Measurements from ENCODE around the gene SSBP2.
A peak's percentile ranks its signal among the peaks of the same experiment; 100 is the strongest.
"Not testable (repeated sequence)": the region's sequence is repeated elsewhere in the genome, so short reads cannot be mapped to it uniquely, and the experiment has no call there.

Gene SSBP2

GRCh38 chr5:81726297-81726696 is 24.6 kb downstream of the SSBP2 start:
- DNase-seq: no peak

- peak in 1 of 3 experiments; percentile 2 for DNase-seq
These were observed 26.3 kb downstream of the SSBP2 start for GRCh38 chr5:81724571-81724970.

- no peak for DNase-seq
These were observed 26.8 kb downstream of the SSBP2 start for GRCh38 chr5:81724108-81724507.

GRCh38 chr5:81721049-81721448 is 29.8 kb downstream of the SSBP2 start:
- no peak for DNase-seq

- no peak for DNase-seq
These were observed 31.1 kb downstream of the SSBP2 start for GRCh38 chr5:81719743-81720345.

- DNase-seq: no peak
These were observed 32.6 kb downstream of the SSBP2 start for GRCh38 chr5:81718300-81718699.

- no peak for DNase-seq
These were observed 33.0 kb downstream of the SSBP2 start for GRCh38 chr5:81717860-81718259.

GRCh38 chr5:81717226-81717625 is 33.7 kb downstream of the SSBP2 start:
- DNase-seq: no peak

- not testable (repeated sequence) for DNase-seq
These were observed 36.8 kb downstream of the SSBP2 start for GRCh38 chr5:81714076-81714475.

- peak in 1 of 3 experiments; percentile 23 for DNase-seq
These were observed 42.0 kb downstream of the SSBP2 start for GRCh38 chr5:81708889-81709288.

- no peak for DNase-seq
These were observed 47.1 kb downstream of the SSBP2 start for GRCh38 chr5:81703840-81704239.

GRCh38 chr5:81700166-81700565 is 50.7 kb downstream of the SSBP2 start:
- DNase-seq: no peak

GRCh38 chr5:81698813-81699212 is 52.1 kb downstream of the SSBP2 start:
- DNase-seq: no peak

- DNase-seq: no peak
These were observed 54.2 kb downstream of the SSBP2 start for GRCh38 chr5:81696418-81697397.

GRCh38 chr5:81694726-81695125 is 56.2 kb downstream of the SSBP2 start:
- no peak for DNase-seq

GRCh38 chr5:81688215-81688614 is 62.7 kb downstream of the SSBP2 start:
- no peak for DNase-seq

GRCh38 chr5:81687292-81687691 is 63.6 kb downstream of the SSBP2 start:
- DNase-seq: no peak

- DNase-seq: no peak
These were observed 65.4 kb downstream of the SSBP2 start for GRCh38 chr5:81685471-81685870.

- DNase-seq: no peak
These were observed 71.0 kb downstream of the SSBP2 start for GRCh38 chr5:81679885-81680284.

- no peak for DNase-seq
These were observed 75.5 kb downstream of the SSBP2 start for GRCh38 chr5:81675420-81675819.

GRCh38 chr5:81665795-81666194 is 85.1 kb downstream of the SSBP2 start:
- DNase-seq: peak in 1 of 3 experiments; percentile 1

- not testable (repeated sequence) for DNase-seq
These were observed 90.3 kb downstream of the SSBP2 start for GRCh38 chr5:81660624-81661023.

GRCh38 chr5:81657386-81657785 is 93.5 kb downstream of the SSBP2 start:
- peak in 1 of 3 experiments; percentile 49 for DNase-seq

- DNase-seq: no peak
These were observed 94.1 kb downstream of the SSBP2 start for GRCh38 chr5:81656783-81657182.
